ENCODE results near the gene CKM. TPM values are rescaled to one million over a fixed set of nuclear protein-coding genes. Genes with fewer than 3 reads are reported as not detected.

Gene CKM
- total RNA-seq, 1 experiment from 2014 or later: not detected

DNA sequence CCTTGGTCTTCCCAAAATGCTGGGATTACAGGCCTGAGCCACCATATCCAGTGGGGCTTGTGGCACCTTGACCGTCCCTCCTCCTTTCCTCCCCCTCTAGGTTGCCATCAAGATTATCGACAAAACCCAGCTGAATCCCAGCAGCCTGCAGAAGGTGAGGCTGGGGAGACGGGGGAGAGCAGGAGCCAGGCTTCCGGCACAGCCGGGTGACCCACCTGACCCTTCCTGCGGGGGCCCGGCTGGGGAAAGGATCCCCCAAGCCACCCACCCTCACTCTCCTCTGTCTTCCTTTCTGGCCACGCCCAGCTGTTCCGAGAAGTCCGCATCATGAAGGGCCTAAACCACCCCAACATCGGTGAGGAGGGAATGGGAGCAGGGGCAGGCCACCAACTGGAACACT lies 59.7 kb downstream of the CKM start:
- ChIA-PET POLR2A (ENCODE audit: unreplicated experiment) (interaction anchor here (0.5 kb wide), 1 partner anchor 261 kb away, joined by 4 read pairs; no protein-coding TSS in a partner anchor), CTCF (no interaction called here)
- H3F3A ChIP-seq (ENCODE audit: low read length, unreplicated experiment): no peaks in the 10 kb centered on the region
- H3K9me2 ChIP-seq (replicated peaks; ENCODE audit: low read length): no peaks in the 10 kb centered on the region
- H3K9ac ChIP-seq (ENCODE audit: low read length): no peak overlapping the region
- no peak overlapping the region for H3K4me3 ChIP-seq (ENCODE audit: low read length)
- H3K9me3 ChIP-seq (ENCODE audit: low read length): no peaks in the 10 kb centered on the region
- no TSS peak for BruUV-seq (replicated peaks)
- no peaks in the 10 kb centered on the region for H3K79me2 ChIP-seq (ENCODE audit: low read length)
- ATAC-seq (no peak), DNase-seq (no peak)
- H2AFZ ChIP-seq (ENCODE audit: low read length): no peak overlapping the region
- no peak overlapping the region for H3K4me2 ChIP-seq (ENCODE audit: low read length)
- no peaks in the 10 kb centered on the region for H3K36me3 ChIP-seq (ENCODE audit: low read depth, low read length)
- no peaks in the 10 kb centered on the region for H3K4me1 ChIP-seq (ENCODE audit: insufficient read depth, low read length)
- TF ChIP-seq CTCF (conservative IDR thresholded peaks at IDR 0.05; ENCODE audit: low read depth, low read length) (no peak), EZH2phosphoT487 (IDR thresholded peaks at IDR 0.05; ENCODE audit: borderline replicate concordance, low read length) (no peak), EZH2 (IDR thresholded peaks at IDR 0.05; ENCODE audit: low read length, unreplicated experiment) (no peak)
- H3K27ac ChIP-seq (ENCODE audit: low read length): no peak overlapping the region
- H3K27me3 ChIP-seq (ENCODE audit: low read length): no peaks in the 10 kb centered on the region
- H4K20me1 ChIP-seq (ENCODE audit: low read length): no peaks in the 10 kb centered on the region
- intact Hi-C loops (cut with micrococcal nuclease): no loop called here

DNA sequence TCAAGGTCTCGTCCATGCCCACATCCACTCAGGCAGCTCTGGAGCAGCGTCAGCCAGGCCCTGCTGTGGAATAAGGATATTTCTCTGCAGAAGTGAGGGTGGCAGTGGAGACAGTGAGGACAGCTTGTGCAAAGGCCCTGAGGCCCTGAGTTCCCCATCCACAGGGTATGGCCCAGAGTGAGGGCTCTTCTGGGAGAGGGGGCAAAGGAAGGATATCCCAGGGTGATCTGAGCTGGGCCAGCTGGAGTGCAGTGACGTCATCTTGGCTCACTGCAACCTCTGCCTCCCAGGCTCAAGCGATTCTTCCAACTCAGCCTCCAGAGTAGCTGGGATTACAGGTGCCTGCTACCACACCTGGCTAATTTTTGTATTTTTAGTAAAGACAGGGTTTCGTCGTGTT lies 60.1 kb downstream of the CKM start:
- CTCF ChIA-PET: no interaction called here
- BruUV-seq (replicated peaks): no TSS peak
- intact Hi-C loops (cut with micrococcal nuclease): no loop called here

More for the DNA sequence above, 60.1 kb downstream of the CKM start:
- no peaks in the 10 kb centered on the region for H3K36me3 ChIP-seq (ENCODE audit: low read depth, low read length)
- H3K4me1 ChIP-seq (ENCODE audit: insufficient read depth, low read length): no peaks in the 10 kb centered on the region
- H3K9ac ChIP-seq (ENCODE audit: low read length): no peak overlapping the region
- no peaks in the 10 kb centered on the region for H3K79me2 ChIP-seq (ENCODE audit: low read length)
- no peak overlapping the region for H3K4me2 ChIP-seq (ENCODE audit: low read length)
- no peak overlapping the region for H3K4me3 ChIP-seq (ENCODE audit: low read length)
- H3K9me3 ChIP-seq (ENCODE audit: low read length): no peaks in the 10 kb centered on the region
- H3K27me3 ChIP-seq (ENCODE audit: low read length): no peaks in the 10 kb centered on the region
- DNase-seq (no peak), ATAC-seq (no peak)
- H3F3A ChIP-seq (ENCODE audit: low read length, unreplicated experiment): no peaks in the 10 kb centered on the region
- POLR2A ChIA-PET (ENCODE audit: unreplicated experiment): no interaction called here
- no peak overlapping the region for H2AFZ ChIP-seq (ENCODE audit: low read length)
- H3K27ac ChIP-seq (ENCODE audit: low read length): no peak overlapping the region
- H4K20me1 ChIP-seq (ENCODE audit: low read length): no peaks in the 10 kb centered on the region
- TF ChIP-seq EZH2 (IDR thresholded peaks at IDR 0.05; ENCODE audit: low read length, unreplicated experiment): no peak
- no peak for TF ChIP-seq CTCF (conservative IDR thresholded peaks at IDR 0.05; ENCODE audit: low read depth, low read length)
- TF ChIP-seq EZH2phosphoT487 (IDR thresholded peaks at IDR 0.05; ENCODE audit: borderline replicate concordance, low read length): no peak
- H3K9me2 ChIP-seq (replicated peaks; ENCODE audit: low read length): no peaks in the 10 kb centered on the region

All from PC-3 (cell line).